ENCODE measurements around the gene ARHGAP27.
"Not testable (repeated sequence)": the region's sequence is repeated elsewhere in the genome, so short reads cannot be mapped to it uniquely, and the experiment has no call there.

GRCh38 chr17:45448066-45448465 is 15.4 kb upstream of the ARHGAP27 start:
- TF ChIP-seq CTCF, POLR2AphosphoS5, POLR2A, EP300 (IDR thresholded peaks at IDR 0.05): not testable (repeated sequence)

Measured in upper lobe of left lung (tissue), 4 donors.